ENCODE results near the gene ZCWPW1.
"Not testable (repeated sequence)": the region's sequence is repeated elsewhere in the genome, so short reads cannot be mapped to it uniquely, and the experiment has no call there.

The ZCWPW1 gene

DNA sequence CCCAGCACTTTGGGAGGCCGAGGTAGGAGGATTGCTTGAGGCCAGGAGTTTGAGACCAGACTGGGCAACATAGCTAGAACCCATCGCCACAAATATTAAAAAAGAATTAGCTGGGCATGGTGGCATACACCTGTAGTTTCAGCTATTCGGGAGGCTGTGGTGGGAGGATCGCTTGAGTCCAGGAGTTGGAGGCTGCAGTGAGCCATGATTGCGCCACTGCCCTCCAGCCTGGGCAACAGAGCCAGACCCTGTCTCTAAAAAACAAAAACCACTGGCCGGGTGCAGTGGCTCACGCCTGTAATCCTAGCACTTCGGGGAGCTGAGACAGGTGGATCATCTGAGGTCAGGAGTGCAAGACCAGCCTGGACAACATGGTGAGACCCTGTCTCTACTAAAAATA is 25.4 kb upstream of the ZCWPW1 start:
- not testable (repeated sequence) for DNase-seq (ENCODE audit: low read depth)

DNA sequence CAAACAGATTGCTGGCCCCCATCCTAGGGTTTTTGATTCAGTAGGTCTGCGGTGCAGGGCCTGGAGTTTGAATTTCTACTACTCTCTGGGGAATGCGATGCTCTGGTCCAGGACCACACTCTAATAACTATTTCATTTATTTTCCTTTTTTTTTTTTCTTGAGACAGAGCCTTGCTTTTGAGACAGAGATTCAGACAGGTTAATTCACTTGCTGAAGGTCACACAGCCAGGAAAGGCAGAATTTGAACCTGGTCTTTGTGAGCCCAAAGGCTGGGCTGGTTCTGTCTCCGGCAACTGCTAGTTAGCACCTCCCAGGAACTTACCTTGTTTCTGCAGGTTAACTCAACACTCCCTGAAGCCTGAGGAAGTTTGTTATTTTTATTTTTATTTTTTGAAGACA is 24.0 kb upstream of the ZCWPW1 start:
- no peak for DNase-seq (ENCODE audit: low read depth)

DNA sequence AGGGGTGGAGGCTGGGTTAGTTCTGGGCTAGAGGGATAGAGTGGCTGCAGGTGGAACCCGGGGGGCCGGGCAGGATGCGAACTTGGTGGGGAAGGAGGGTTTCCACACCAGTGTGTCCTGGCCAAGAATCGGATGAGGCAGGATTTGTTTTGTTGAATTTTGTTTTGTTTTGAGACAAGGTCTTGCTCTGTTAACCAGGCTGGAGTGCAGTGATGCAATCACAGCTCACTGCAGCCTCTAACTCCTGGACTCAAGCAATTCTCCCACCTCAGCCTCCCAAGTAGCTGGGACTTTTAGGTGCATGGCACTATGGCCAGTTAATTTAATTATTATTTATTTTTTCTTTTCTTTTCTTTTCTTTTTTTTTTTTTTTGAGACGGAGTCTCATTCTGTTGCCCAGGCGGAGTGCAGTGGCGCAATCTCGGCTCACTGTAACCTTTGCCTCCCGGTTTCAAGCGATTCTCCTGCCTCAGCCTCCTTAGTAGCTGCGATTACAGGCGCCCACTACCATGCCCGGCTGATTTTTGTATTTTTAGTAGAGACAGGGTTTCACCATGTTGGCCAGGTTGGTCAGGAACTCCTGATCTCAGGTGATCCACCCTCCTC is 20.8 kb upstream of the ZCWPW1 start:
- DNase-seq (ENCODE audit: low read depth), result no peak

DNA sequence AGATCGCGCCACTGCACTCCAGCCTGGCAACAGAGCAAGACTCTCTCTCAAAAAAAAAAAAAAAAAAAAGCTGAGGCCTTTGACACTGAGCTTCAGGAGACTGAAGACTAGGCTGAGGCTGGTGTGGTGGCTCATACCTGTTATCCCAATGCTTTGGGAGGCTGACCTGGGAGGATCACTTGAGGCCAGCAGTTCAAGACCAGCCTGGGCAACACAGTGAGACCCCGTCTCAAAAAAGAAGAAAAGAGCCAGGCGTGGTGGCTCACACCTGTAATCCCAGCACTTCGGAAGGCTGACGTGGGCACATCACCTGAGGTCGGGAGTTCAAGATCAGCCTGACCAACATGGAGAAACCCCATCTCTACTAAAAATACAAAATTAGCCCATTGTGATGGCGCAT is 18.9 kb upstream of the ZCWPW1 start:
- not testable (repeated sequence) for DNase-seq (ENCODE audit: low read depth)

DNA sequence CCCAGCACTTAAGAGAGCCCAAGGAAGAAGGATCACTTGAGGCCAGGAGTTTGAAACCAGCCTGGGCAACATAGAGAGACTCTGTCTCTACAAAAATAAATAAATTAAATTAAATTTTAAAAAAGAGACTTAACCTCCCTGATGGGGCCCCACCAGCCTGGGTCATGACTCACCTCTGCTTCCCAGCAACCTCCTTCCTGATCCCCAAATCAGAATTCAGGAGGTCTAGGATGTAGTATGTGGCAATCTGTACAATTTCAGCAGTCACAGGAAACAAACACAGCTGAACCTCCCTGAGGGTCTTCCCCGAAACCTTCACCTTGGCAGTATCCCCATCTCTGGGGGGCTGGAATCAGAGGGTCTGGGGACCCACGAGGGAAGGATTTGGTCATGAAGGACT is 17.5 kb upstream of the ZCWPW1 start:
- no peak for DNase-seq (ENCODE audit: low read depth)

DNA sequence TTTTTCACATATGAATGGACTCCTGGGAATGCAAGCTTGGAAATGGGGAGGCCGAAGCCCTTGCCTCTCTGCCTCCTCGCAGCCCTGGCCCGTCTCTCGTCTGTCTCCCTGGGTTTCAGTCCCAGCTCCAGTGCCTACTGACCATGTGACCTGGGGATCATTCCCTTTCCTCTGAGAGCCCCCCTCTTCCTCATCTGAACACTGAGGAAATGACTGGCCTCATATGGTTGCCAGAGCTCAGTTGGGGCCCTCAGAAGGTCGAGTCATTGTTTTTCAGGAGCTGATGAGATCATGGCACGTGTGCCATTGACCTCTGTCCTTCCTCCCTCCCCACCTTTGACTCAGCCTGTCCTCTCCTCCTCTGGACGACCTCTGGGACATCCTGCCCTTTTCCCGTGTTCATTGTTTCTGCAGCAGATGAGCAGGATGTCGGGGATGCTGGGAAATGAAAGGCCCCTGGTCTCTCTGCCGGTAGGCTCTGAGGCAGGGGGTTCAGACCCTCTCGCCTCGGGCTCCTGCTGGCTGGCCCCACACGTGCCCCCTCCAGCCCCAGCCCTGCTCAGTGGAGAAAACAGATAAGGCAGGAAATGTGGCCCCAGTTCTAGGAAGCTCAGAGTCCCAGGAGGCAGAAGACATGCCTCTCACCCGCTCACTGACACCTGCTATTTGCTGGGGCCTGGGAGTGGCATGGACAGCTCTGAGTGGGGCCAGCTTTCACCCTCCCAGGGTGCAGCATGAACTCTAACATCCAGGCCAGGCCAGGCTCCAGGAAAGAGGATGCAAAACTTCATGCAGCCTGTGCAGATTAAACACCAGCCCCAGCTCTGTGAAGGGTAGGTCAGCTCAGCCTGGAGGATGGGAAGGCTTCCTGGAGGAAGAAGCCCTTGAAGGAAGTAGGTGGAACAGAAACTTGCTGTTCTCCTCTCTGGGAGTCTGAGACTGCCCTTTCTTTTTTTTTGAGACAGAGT is 16.1 kb upstream of the ZCWPW1 start:
- DNase-seq (ENCODE audit: low read depth), result peak; percentile 79

DNA sequence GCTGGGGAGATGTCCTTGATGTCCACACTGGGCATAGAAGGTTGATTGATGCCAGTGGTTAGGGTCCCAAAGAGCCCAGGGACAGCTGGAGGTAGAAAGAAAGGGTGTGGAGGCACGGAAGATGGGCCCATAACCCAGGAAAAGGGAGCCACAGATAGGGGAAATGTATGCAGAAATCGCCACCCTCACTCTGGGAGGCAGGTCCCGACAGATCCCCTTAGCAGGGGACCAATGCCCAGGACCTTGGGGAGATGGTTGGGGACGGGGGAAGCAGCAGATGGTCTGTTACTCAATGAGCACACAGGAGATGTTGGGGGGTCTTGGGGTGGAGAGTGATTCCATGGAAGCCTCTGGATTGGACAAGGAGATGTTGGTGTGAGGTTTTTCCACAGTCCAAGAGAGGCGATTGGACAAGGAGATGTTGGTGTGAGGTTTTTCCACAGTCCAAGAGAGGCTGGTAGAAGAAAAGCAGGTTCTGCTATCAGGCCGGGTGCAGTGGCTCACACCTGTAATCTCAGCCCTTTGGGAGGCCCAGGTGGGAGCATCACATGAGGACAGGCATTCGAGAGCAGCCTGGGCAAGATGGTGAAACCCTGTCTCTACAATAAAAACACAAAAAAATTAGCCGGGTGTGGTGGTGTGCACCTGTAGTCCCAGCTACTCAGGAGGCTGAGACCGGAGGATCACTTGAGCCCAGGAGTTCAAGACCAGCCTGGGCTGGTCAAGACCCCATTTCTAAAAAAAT is 14.8 kb upstream of the ZCWPW1 start:
- DNase-seq (ENCODE audit: low read depth), result no peak

DNA sequence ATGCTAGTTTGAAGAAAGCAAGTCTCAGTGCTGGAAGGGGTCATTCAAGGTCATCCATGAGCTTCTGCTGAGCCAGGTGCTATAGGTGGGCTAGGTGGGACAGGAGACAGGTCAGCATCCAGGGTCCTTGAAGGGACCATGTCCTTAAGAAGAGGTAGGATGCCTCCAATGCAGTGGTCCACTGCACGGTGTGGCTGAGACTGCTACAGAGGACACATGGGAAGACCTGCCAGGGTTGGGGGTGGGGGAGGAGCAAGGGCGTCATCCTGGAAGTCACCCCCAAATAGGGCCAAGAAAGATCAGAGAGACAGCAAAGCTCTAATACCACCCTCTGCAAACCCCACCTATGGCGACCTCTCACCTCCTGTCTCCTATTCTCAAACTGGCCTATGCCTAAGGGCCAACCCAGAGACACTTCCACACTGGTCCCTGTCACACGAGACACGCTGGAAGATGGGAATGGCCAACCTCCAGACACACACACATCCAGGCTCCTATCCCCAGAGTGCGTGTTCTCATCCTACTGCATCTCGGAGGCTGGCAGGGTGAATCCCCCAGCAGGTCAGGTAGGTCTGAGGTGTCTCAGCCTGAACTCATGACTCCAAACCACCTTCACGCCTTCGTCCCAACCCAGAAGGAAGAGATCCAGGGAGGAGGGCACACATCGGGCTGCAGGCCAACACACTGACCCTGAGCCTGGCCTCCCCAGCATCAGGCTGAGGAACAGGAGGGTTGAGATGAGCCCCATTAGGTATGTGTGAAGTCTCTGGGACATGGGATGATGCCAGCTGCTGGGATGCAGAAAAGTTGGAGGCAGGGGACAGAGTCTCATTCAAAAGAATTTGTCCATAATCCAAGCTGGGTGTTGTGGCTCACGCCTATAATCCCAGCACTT is 13.4 kb upstream of the ZCWPW1 start:
- DNase-seq (ENCODE audit: low read depth), result no peak

DNA sequence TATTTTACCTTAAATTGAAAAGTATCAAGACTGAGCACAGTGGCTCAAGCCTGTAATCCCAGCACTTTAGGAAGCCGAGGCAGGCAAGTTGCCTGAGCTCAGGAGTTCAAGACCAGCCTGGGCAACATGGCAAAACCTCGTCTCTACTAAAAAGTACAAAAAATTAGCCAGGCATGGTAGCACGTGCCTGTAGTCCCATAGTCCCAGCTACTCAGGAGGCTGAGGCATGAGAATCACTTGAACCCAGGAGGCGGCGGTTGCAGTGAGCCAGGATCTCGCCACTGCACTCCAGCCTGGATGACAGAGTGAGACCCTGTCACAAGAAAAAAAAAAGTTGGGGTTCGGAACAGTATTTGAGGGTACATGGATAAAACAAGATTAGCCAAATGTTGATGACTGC is 10.7 kb upstream of the ZCWPW1 start:
- not testable (repeated sequence) for DNase-seq (ENCODE audit: low read depth)

DNA sequence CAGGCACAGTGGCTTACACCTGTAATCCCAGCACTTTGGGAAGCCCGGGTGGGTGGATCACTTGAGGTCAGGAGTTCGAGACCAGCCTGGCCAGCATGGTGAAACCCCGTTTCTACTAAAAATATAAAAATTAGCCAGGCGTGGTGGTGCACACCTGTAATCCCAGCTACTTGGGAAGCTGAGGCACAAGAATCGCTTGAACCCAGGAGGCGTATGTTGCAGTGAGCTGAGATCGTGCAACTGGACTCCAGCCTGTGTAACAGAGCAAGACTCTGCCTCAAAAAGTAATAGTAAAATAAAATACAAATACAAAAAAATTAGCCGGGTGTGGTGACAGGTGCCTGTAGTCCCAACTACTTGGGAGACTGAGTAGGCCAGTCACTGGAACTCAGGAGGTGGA is 10.2 kb upstream of the ZCWPW1 start:
- DNase-seq (ENCODE audit: low read depth), result not testable (repeated sequence)

DNA sequence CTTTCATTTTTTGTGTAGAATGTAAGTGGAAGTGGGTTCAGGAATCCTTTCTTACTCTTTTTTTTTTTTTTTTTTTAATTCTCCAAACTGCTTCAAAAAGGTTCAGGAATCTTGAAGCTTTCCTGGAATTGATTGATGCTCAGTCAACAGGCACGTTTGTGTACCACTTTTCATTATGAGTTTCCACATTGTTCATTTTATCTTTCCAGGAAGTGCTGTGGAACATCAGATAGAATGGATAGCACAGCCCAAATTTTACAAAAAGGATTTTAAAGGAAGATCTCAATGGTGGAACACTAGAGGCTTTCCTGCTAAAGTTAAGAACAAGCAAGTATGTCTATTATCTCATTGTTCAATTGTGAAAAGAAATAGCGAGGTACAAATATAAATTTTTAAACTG is 9.7 kb upstream of the ZCWPW1 start:
- no peak for DNase-seq (ENCODE audit: low read depth)

DNA sequence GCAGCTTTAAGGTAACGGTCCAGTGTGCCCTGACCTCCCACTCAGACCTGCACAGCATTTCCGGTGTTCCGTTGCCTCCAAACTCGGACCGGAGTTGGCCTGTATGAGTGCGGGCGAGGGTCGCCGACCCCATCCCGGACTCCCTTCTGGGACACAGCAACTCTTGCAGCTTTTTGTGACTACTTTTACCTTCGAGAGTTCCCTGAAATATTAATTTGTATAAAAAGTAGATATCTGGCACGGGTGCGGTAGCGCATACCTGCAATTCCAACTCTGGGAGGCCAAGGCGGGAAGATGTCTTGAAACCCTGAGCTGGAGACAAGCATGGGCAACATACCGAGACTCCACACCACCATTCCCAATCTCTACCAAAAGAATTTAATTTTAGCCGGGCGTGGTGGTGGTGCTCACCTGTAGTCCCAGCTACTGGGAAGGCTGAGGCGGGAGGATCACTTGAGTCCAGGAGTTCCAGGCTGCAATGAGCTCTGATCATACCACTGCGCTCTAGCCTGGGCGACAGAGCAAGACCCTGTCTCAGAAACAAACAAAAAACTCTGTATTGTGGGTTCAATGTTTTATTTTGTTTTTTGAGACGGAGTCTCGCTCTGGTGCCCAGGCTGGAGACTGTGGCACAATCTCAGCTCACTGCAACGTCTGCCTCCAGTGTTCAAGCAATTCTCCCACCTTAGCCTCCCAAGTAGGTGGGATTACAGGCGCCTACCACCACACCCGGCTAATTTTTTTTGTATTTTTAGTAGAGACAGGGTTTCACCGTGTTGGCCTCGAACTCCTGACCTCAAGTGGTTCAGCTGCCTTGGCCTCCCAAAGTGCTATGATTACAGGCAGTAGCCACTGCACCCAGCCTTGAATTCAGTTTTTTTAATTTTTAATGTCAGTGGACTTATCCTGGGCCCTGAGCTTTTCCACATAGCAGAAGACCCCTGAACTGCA is 8.9 kb upstream of the ZCWPW1 start:
- DNase-seq (ENCODE audit: low read depth), result no peak

DNA sequence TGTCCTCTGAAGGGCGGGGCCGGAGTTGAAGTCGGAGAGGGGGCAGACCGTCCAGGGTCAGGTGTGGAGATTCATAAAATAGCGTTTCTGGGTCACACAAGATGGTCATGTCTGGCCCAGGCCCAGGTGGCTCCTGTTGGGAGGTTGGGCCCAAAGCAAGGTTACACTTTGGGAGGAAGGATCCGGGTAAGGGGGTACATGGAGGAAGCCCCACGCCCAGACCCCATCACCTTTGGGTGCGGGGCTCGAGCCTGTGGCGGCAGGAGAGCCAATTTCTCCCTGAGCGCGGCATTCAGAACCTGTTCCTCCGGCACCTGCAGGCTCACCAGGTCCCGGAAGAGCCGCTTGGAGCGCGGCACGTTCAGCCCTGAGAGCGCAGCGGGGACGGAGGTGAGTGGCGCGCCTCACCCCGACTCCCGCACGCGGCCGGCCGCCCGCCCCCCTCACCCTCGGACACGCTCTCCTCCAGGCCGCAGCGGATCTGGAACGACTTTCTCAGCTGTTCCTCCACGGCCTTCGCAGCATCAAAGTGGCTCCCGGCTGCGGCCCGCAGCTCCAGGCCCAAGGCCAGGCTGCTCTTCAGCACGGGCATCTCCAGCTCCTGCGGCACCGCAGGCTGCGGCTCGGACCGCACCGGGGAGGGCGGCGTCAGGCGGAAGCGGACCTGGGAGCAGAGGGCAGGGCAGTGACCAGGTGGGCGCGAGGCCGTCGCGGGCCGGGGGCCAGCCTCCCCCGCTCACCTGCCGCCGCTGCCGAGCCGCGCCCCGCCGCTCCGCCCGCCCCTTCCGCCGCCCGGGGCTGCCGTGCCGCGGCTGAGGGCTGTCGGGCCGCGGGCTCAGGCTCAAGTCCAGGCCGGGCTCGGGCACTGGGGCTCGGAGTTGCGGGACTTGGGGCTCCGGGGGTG is 7.2 kb upstream of the ZCWPW1 start:
- no peak for DNase-seq (ENCODE audit: low read depth)

DNA sequence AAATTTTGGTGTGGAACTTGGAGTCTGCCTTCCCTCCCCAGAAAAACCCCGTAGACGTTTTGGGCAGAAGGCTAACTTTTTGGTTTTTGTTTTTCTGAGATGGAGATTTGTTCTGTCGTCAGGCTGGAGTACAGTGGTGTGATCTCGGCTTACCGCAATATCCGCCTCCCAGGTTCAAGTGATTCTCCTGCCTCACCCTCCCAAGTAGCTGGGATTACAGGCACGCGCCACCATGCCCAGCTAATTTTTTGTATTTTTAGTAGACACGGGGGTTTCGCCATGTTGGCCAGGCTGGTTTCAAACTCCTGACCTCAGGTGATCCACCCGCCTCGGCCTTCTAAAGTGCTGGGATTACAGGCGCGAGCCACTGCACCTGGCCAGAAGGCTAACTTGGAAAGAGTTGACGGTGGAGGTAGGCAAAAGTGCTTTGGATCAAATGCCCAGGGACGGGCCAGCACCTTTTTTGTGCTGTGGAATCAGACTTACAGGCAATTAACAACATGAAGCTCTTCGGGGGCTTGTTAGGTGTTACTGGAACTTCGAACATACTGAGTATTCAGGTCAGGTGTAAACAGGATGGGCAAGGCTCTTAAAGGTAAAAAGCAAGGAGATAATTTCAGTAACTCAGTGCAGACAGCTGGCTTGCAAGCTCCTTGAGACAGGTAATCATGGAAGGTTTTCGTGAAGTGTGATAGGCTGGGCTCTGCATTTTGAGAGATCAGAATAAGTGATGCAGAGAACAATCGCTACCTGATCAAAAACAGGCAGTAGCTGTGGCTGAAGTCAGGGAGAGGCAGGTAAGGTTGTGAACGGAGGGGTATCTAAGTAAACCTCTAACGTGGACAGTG is 6.0 kb upstream of the ZCWPW1 start:
- no peak for DNase-seq (ENCODE audit: low read depth)

DNA sequence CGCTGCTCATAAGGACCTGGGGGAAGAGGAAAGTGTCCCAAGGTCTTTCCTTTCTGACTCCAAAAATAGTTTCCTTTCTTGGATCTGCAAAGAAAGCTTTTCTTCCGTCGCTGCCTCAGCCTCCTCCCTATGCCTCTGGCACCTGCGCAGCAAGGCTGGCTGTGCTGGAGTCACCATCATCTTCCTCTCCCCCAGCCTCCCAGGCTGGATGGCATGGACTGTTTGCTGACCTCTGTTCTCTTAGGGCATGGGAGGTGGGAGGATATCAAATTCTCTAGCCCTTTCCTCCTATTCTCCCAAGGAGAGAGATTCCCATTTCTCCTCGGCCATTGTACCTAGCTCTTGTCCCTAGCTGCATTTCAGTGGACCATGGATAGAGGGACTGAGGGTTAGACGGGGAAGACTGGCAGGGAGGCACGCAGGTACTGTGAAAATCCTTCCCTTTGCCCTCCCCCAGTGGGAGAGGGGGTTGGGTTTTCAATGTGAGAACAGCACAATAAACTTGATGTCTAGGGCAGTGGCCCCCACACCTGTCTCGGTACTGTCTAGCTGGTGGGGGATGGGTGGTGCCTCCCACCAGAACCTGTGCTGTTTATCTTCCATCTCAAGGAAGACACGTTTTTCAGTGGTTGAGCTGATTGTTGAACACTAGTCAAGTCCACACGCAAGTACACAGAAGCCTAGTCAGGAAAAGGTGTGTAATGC is 5.2 kb upstream of the ZCWPW1 start:
- no peak for DNase-seq (ENCODE audit: low read depth)

DNA sequence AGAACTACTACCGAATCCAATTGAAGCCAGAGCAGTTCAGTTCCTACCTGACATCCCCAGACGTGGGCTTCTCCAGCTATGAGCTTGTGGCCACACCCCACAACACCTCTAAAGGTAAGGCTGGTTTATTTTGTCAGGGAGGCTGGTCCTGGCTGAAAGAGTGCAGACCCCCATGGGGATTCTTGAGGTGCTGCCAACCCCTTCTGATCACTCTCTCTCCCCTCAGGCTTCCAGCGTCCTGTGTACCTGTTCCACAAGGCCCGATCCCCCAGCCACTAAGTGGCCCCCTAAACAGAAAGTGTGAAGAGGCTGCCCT is 4.7 kb upstream of the ZCWPW1 start:
- DNase-seq (ENCODE audit: low read depth), result no peak

DNA sequence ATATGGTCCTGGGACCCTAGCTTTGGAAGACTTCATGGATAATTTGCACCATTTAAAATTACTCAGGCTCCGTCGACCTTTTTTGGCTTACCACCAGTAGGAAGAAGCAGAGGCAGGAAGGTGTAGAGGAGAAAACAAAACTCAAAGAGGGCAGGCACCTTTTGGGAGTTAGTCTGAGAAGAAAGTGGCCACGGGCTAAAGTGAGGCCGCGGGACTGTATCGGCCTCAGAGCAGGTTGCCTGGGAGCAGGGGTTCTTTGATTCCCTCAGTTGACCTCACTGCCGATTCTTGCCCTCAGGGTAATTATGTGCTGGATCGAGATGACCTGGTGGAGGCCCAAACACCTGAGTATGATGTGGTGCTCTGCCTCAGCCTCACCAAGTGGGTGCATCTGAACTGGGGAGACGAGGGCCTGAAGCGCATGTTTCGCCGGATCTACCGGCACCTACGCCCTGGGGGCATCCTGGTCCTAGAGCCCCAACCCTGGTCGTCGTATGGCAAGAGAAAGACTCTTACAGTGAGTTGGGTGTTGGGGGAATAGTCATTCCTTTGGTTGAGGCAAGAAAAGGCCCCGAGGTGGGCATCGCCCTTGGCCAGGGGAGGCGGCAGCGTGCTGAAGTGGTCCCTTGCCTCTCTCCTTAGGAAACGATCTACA is 4.2 kb upstream of the ZCWPW1 start:
- DNase-seq (ENCODE audit: low read depth), result no peak

DNA sequence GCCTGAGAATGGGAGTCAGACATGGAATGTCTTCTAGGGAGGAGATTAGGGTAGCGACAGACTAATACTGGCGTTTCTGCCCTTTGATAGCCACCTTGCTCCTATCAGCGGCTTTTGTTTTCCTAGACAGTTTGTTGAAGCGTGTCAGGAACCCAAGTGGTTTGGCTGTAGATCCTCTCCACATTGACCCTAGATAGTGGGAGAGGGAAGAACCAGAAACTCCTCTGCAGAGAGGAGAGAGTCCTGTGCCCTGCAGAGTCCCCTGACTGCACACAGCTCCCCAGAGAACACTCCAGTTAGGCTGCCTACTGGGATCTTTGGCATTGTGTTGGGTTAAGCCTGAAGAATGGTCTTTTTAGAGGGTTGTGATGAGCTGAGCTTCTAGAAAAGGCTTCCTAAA is 3.5 kb upstream of the ZCWPW1 start:
- DNase-seq (ENCODE audit: low read depth), result no peak
